DMS53 treated with DMSO at 0.1 percent for 48 hours (cell line): ENCODE results near the gene ATP8B4.

Experiments
- DNase-seq: peaks from one replicate; lab custom pipeline; 2025; ENCODE audit not compliant: unreplicated experiment; lab: John Stamatoyannopoulos, UW

Gene ATP8B4

DNA sequence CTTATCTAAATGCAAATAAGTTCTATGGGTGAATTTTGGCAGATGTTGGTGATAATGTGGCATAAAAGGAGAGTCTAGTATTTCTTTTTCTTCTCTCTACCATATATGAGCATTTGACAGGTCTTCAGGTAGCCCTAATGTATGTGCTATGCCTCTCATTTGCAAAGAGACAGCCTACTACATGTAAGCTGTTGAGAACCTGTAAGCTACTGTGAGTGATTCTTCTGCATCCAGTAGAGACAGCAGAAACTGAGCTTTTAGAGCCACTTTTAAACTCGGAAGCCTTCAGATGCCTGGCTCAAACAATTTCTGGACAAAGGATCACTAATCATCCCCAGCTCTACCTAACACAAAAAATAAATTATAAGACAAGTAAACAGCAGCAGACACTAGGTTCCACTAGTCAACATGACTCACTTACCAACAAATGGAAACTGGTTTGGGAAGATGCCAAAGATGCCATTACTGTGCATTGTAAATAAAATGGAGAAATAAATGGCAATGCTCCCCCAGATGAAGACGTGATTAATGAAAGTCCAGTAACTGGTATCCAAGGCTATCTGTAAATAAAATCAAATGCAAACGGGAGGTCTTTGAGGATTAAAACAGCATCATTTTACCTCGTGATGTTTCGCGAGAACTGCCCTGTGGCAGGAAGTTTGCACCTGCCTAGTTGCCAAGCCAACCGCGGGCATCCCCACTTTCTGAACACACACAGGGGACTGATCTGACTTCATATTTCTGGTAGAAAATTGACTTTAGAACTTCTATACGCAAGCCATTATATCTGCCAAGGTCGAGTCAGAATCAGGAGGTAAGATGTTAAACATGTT lies 252.9 kb downstream of the ATP8B4 start:
- no peak for DNase-seq

DNA sequence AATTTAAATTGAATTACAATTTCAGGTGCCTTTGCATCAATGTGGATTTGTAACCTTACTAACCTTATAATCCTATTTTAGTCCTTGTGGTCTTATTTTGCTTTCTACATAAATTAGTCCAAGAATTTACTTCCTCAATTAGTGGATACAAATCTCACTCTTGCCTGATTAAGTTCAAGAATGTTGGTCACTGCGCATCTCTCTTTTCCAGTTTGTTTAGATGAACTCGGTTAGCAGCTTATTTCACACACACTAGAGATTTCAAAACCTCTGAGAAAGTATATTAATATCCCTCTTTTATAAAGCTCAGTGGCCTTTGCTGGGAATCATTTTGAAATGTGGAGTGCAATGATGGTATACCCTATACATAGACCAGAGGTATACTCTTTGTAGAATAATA lies 254.8 kb downstream of the ATP8B4 start:
- no peak for DNase-seq

DNA sequence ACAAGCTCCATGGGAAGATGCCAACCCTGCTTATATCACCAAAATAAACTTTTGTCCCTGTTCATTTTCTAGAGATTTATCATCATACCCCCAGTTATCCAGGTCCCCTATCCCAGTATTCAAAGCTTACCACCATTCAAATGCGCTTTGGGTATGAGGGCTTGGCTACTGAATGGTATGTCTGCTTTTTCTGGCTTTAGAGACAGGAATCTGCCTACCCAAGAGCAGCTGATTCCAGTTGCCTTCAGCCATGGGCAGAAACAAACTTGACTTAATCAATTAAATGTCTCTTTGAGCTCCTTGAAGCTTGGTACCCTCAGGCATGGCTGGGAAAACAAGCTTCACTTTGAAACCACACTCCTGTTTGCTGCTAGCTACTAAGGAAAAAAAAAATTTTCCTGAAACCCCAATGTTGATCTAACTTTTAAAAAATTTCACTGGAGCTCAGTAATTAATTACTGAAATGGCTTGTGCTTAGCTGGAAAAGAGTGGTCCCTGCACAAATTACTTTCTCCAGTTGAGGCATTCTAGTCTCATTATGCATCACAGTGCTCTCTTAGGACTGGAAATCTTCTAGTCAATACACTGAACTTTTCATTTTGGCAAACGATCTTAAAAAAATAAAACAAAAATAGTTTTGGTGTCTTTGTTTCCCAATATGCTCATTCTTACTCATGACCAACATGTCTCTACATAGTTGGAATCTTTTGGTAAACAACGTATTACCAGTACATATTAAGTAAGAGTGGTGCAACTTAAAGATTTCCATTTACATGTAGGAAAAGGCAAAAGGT lies 255.4 kb downstream of the ATP8B4 start:
- no peak for DNase-seq

DNA sequence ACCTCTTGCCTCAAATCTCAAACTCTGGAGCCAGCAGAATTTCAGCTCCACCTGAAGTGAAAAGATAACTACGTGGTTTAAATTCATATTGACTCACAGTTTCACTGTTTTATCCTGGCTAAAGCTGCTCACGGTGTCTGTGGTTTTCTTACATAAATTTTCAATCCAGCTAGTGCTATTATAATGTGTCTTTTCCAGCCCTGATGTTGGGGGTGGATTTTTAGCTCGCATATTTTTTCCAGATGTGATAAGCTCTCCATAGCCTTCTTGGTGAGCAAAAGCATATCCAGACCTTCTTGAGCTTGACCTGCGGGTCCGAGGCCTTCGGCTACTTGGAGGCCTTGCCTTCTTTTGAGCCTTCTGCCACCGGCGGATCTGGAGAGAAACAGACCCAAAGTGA lies 258.9 kb downstream of the ATP8B4 start:
- DNase-seq, result no peak

DNA sequence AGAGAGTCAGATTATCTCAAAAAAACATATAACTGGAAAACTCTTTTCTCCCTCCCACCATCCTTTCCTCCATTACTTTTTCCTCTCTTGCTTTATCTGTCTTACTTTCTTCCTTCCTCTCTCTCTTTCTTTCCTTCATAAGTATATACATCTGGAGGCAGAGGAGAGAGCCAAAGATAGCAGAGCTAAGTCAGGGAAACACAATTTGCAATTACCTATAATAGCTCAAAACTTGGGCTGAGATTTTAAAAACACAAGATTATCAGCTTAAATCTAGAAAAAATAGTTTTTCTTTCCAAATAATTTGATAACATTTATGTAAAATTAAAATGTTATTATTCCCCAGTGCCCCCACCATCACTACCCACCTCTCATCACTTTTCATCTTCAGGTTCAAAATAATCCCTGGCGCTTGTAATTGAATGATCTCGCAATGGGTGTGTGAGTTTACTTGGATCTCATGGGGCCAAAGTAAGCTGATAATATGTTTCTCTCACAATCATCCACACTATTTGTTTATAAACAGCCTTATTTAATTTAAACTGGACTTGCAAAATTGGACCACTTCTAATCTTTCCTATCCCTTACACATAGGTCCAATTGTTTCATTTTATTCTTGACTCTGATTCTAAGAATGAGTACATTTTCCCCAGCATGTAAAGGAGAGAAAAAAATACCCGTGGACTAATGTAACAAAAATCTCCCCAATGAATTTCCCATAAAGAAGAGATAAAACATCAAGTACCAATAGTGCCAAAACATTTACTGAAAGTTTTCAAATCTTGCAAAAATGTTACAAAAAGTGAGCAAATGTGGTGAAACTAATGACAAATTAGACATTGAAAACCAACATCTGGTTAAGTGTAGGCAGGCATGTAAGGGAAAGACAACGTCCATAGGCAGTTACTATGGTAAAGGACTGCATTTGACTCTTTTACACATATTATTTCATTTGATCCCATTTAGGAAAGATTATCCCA lies 261.2 kb downstream of the ATP8B4 start:
- no peak for DNase-seq

DNA sequence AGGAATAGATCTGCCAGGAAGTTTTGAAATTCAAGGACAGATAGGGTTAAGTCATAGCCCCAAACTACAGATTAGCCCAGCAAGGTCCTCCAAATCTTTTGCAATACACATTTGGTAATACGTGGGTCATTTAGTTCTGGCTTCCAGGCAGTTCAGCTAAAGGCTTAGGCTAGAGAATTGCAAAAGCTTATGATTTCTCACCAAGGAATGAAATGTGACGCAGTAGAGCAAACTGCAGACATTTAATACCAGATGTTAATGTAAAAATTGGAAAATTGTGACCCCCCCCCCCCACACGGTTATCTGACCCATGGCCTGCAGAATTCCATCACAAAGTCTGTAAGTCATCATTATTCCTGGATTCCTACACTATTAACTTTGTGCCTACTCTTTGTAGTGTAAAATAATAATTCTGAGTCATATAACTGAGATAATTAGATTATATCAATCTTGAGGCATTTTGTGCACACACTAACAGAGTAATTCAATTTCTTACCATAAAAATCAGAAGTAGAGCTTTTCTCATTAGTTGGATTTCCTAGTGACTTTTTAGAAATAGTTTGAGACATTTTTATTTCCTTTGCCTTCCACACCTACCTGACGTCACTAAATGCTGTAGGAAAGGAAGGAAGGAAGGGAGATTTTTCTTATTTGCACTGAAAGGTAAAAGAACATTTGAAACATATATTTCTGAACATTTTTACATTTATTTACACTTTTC lies 263.0 kb downstream of the ATP8B4 start:
- DNase-seq, result no peak

DNA sequence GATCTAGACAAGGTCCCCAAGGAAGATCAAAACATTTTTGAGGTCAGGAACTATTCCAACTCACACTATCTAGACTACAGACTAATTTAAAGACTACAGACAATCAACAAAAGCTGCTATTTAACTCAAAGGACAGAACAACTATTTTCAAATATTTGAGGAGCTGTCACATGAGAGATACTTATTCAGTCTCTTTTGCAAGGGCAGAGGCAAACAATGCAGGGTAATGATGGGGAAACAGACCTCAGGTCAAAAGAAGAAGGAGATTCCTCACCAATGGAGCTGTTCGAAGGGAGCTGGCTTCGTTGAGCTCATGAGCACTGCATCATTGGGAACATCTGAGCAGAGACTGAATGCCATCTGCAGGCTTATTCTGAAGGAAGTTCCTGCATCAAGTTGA lies 266.3 kb downstream of the ATP8B4 start:
- DNase-seq, result no peak

DNA sequence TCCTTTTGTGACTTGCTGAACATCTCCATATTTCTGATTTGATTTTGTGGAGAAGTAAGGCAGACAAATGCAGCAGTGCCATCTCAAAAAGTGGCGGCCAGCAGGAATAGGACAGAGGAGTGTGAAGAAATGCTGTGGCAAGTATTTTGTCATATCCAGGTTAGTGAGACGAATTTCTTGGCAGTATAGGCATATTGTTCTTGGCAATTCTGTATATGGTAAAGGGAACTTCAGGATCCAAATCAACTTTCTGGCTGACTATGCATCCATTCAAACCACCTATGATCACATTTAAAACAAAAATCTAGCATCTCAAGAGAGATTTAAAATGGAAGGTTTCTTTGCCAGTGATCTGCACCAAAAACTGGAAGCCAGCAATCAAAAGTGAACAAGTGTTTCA lies 270.2 kb downstream of the ATP8B4 start:
- no peak for DNase-seq

DNA sequence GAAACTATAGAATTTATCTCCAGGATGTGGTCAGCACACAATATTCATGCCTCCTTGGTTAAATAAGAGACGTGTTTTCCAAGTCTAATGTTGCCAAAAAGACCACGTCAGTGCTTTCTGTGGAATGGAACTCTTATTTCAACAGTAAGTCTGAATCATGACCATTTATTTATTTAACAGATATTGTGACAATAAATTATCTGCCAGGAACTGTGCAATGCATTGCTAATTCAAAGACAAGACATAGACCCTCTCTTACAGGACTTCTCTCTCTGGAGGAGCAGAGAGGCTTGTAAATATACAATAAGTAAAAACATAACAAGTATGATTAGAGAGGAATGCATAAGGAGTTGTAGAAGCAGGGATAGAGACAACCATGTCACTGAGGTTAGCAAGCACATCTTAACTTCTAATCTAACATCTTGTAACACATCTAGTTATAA lies 270.7 kb downstream of the ATP8B4 start:
- DNase-seq, result no peak

DNA sequence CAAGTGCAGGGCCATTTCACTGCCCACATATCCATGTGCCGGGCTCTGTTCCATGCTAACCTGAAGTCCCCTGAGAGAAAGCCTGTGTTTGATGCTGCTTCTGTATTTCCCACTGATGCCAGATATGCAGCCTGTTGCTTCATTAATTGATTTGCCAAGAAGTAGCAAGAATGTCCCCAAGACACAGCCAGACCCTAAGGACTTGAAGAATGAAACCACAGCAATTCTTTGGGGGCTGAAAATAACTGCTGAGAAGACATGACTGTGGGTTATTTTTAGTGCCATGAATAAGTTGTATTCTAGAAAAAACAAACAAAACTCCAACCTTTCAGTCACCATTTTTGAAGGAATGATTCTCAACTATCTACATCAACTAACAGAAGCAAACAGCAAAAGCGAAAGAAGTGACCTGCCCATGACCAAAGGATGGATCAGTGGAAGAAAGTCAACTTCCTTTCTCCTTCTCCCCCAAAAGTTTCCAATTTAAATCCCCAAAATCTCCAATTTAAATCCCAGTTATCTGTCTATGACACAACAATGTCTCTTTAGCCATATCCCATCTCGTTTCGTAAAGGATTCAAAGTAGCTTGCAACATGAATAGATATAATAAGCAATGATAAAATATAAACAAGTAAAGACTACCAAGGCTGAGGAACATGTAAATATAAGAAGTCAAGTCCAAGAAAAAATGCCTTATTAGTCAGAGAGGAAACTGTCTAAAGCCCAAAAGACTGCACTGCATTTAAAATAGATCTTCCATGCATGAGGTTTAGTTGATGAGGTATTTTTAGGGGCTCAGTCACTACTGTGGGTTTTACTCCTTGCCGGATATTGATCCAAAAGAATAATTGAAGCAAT lies 271.4 kb downstream of the ATP8B4 start:
- no peak for DNase-seq

DNA sequence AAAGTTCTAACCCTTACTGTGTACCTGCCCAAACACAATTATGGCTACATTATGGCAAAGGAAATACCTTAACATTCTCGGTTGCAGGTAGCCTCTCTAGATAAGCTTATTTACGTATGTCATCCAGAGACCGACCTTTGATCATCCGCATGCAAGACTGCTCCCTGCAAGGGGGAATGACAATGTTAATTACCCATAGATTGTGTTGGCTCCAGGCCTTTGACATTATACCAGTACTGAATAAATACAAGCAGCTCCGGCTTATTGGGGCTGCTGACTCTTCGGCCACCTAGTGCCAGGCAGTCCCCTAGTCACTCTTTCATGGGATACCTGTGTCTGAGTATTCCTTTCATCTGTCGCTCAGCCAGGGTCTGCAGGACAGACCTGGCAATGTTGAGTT lies 274.6 kb downstream of the ATP8B4 start:
- no peak for DNase-seq

DNA sequence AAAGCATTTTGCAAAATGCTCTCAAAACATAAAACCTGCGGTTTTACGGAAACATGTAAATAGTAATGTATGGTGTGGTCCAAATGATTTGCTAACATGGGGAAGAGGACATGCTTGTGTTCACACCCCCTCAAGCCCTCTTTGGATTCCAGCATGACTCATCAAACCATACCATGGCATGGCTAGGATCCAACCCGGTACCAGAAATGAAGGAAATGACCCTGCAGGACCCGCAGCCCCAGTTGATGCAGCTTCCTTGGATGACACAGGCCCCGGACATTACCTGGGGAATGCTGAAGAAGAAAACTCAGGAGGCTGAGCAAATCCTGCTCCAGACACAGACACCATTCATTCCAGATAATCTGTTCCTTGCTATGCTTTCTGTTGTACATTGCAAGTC lies 275.3 kb downstream of the ATP8B4 start:
- no peak for DNase-seq

DNA sequence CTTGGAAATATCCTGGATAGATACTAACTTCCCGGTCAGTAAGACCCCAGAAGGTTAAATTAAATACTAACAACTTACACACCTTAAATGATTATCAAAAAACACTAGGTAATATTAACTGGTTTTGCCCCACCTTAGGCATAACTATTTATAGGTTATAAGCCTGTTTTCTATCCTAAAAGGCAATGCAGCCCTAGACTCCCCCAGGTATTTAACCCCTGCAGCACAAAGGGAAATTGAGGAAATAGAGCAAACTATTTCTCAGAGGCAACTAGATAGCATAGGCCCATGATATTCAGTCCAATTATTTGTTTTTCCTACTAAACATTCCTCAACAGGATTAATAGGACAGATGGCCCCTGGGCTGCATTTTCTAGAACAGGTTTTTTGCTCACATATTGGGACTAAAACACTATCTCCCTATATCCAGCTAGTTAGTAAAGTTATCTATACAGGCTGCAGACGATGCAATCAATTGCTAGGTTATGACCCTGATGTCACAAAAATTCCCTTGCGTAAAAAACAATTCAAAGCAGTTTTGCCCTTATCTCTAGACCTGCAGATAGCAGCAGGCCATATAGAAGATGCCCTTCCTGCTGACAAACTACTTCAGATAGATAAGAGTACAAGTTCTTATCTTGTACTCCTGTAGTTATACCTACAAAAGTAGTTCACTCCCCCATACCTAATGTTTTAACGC lies 276.9 kb downstream of the ATP8B4 start:
- no peak for DNase-seq

DNA sequence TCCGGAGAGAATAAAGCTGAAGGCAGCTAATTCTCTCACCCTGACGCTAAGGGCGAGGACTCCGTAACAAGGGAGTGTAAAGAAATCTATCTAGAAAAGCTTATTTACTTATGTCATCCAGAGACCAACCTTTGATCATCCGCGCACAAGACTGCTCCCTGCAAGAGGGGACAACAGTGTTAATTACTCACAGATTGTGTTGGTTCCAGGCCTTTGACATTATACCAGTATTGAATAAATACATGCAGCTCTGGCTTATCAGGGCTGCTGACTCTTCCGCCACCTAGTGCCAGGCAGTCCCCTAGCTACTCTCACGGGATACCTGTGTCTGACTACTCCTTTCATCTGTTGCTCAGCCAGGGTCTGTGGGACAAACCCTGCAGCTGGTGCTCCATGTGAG lies 286.5 kb downstream of the ATP8B4 start:
- DNase-seq, result peak; percentile 27

DNA sequence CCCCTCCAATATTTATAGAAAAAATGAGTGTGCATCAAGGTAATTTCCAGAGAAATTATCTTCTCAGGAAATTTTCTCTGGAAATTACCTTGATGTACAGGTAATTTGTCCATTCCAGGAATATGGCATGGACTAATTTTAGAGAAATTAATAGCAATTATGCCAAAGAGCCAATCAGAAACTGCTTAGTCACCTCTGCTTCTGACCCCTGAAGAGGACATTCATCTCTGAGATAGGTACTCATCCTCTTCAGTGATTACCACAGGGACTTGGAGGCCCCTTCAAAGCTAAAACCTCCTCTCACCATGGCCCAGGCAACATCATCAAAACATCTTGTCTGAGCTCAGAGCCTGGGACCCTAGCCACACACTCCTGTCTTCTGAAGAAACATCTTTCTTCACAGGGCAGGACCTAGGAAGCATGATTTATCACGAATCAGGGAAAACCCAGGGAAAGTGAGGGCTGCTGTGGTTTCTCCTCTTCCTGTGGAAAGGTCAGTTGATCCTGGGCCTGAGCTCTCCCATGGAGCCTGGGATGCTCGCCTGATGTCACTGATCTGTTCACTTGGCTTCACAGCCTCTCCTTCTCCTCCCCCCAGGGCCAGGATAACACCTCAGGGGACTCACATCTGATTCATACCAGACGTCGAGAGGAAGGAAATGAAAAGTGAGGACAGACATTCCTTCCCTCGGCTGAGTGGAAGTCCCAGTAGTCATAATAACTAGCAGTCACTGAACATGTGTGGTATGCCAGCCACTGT lies 287.6 kb downstream of the ATP8B4 start:
- no peak for DNase-seq

DNA sequence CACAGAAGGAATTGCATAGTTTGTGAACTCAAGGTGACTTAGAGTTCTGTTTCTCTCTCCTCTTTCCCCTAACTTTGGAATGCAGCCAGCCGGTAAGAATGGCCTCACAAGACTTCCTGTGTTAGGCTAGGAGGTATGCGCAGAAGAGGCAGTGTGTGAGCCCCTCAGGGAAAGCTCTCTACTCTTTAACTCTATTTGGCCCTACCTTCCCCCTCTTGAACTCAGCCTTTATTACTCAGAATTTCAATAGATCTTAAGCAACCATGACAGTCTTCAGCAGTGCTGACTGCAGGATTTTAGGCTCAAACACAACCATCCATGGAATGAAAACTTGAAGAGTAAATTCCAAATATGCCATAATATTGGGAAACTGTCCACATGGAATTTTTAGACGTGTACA lies 288.6 kb downstream of the ATP8B4 start:
- no peak for DNase-seq

DNA sequence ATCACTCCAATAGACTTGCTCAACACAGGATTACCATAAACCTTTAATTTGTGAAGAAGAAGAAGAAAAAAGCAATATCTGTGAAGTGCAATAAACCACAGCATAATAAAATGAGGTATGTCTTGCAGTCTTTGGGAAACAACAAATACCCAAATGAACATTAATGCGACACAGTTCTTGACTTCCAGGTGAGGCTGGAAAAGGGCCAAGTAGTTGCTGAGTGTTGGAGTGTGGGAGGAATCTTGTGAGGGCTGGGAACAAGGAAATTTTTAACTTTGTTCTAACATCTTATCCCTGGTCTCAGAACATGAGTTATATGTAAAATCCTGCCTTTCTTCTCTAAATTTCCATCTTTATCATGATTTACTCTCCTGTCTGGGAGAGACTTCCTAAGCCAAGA lies 291.7 kb downstream of the ATP8B4 start:
- DNase-seq, result no peak

DNA sequence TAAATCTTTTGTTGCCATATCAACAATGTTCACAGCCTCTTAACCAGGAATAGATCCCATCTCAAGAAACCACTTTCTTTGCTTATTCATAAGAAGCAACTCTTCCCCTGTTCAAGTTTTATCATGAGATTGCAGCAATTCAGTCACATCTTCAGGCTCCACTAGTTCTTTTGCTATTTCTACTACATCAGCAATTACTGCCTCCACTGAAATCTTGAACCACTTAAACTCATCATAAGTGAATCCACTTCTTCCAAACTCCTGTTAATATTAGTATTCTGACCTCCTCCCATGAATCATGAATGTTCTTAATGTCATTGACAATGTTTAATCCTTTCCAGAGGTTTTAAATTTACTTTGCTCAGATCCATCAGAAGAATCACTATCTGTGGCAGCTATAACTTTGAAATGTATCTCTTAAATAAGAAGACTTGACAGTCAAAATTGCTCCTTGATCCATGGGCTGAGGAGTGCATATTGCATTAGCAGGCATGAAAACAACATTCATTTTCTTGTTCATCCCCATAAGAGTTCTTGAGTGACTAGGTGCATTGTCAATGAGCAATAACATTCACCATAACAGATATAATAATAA lies 292.3 kb downstream of the ATP8B4 start:
- DNase-seq, result no peak
